K562 (cell line): ENCODE data around the gene UPK3A. TPM values are rescaled to one million over a fixed set of nuclear protein-coding genes. Genes with fewer than 3 reads are reported as not detected.

ENCODE experiments used
- CHAMP1 ChIP-seq: fragments of 450-650 bp; IDR thresholded peaks from 2 replicates; pipeline ENCODE4 v1.6.1; 2016; ENCODE audit warnings: mild to moderate bottlenecking
- EGR1 ChIP-seq: fragments of 450-650 bp; conservative IDR thresholded peaks from 2 replicates; pipeline ENCODE4 v1.6.1; 2017; ENCODE audit warnings: mild to moderate bottlenecking
- MGA ChIP-seq: fragments of 450-650 bp; IDR thresholded peaks from 2 replicates; pipeline ENCODE4 v1.6.1; 2016; ENCODE audit warnings: mild to moderate bottlenecking, moderate library complexity
- MLX ChIP-seq, 2 experiments: fragments of 450-650 bp in 1 of 2; sonication (generic) in 1 of 2; formaldehyde crosslinking; conservative IDR thresholded peaks; 2 replicates each; pipeline versions ENCODE4 v1.4.0 to v1.8.1; 2020 to 2022; ENCODE audit warnings: mild to moderate bottlenecking in 1 of 2, missing genetic modification reagents in 1 of 2
- SMARCA4 ChIP-seq: fragments of 450-650 bp; IDR thresholded peaks from 2 replicates; pipeline ENCODE4 v1.6.1; 2016
- SP2 ChIP-seq: IDR thresholded peaks from 2 replicates; pipeline ENCODE4 v1.6.1; 2011; ENCODE audit warnings: mild to moderate bottlenecking, low read depth, low read length, moderate library complexity; ENCODE audit not compliant: poor library complexity, severe bottlenecking; ENCODE audit errors: extremely low read depth
- ZNF253 ChIP-seq: fragments of 250-450 bp; sonication (Bioruptor Pico); conservative IDR thresholded peaks from 2 replicates; pipeline ENCODE4 v1.6.1; 2021; ENCODE audit warnings: mild to moderate bottlenecking
- ZNF280A ChIP-seq: fragments of 450-650 bp; IDR thresholded peaks from 2 replicates; pipeline ENCODE4 v1.6.1; 2018; ENCODE audit warnings: mild to moderate bottlenecking, low read depth; ENCODE audit not compliant: partially characterized antibody
- ZNF384 ChIP-seq: IDR thresholded peaks from 2 replicates; pipeline ENCODE4 v1.6.1; 2012; ENCODE audit warnings: low read depth, low read length, improper control_type of control experiment
- ZNF707 ChIP-seq: fragments of 250-450 bp; sonication (Bioruptor Pico); conservative IDR thresholded peaks from 2 replicates; pipeline ENCODE4 v1.8.0; 2022; ENCODE audit warnings: inconsistent platforms, mild to moderate bottlenecking, moderate library complexity
- polyA plus RNA-seq, 8 experiments: library from polyadenylated mRNA; depleted of rRNA in 4 of 8; stranded (reverse) in 5 of 8; unstranded in 3 of 8; fragments of >200 nt; fragmentation: Nextera tagmentation in 2 of 8; fragmentation: Illumina TruSeq in 1 of 8; extraction: Ambion mirVana in 2 of 8; extraction: Trizol in 1 of 8; gene quantifications; 2 replicates each; pipeline versions ENCODE4 v1.2.1 to v1.2.3, GENCODE V29; 2011 to 2014; ENCODE audit warnings: inconsistent platforms in 1 of 8, missing spikeins in 1 of 8
- total RNA-seq, 7 experiments: library from RNA; depleted of rRNA in 6 of 7; stranded (reverse); fragments of >200 nt in 6 of 7; fragmentation: Illumina TruSeq in 2 of 7; extraction: Trizol in 2 of 7; gene quantifications; 2 replicates each; pipeline versions ENCODE4 v1.2.1 to v1.2.3, GENCODE V29; 2011 to 2021; ENCODE audit warnings: low replicate concordance in 1 of 7

UPK3A gene
- total and polyA plus RNA-seq, 9 of the 15 experiments (the other 6 are each of a cell fraction or from before 2014, with no cell fraction given): not detected

GRCh38 chr22:45309422-45310227, 24.9 kb downstream of the UPK3A start, which contains the start of gene FAM118A (continued):
- TF ChIP-seq MLX (CRISPR knock-in tag; conservative IDR thresholded peaks at IDR 0.05): no peak
- TF ChIP-seq ZNF280A: no peak
- TF ChIP-seq ZNF384: no peak
- no peak for TF ChIP-seq SMARCA4
- no peak for TF ChIP-seq SP2
- no peak for TF ChIP-seq CHAMP1
- TF ChIP-seq ZNF253: no peak
- TF ChIP-seq EGR1: peak; percentile 88
- TF ChIP-seq ZNF707 (CRISPR knock-in tag): no peak
- TF ChIP-seq MGA: no peak
